GM12872 (cell line): Measurements from ENCODE around the gene ST6GAL1.

Experiments
- TF ChIP-seq, protein P1 (sequence below): IDR thresholded peaks from 3 replicates; pipeline ENCODE4 v1.5.1; 2011; ENCODE audit warnings: low read depth, mild to moderate bottlenecking, low read length, moderate library complexity; ENCODE audit not compliant: insufficient read depth

Gene ST6GAL1

DNA sequence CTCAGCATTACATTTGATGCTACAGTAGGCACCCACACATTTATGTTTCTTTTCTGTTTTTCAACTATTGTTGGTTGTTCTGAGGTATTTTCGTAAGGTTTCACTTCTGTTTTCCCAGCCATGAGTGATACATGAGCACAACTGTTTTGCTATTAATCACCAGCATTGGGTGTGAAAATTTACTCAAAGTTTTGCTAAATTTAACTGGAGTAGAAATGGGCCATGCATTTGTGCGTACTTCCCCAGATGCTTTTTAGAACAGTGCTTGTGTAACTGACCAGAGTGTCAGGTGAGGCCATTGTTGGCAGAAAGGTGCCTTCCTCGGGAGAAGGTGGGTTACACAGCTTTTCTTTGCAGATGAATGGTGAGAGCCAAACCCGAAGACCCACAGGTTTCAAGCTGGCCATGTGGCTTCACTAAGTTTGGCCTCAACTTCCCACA, 70.4 kb downstream of the ST6GAL1 start:
- TF ChIP-seq, protein P1, sequence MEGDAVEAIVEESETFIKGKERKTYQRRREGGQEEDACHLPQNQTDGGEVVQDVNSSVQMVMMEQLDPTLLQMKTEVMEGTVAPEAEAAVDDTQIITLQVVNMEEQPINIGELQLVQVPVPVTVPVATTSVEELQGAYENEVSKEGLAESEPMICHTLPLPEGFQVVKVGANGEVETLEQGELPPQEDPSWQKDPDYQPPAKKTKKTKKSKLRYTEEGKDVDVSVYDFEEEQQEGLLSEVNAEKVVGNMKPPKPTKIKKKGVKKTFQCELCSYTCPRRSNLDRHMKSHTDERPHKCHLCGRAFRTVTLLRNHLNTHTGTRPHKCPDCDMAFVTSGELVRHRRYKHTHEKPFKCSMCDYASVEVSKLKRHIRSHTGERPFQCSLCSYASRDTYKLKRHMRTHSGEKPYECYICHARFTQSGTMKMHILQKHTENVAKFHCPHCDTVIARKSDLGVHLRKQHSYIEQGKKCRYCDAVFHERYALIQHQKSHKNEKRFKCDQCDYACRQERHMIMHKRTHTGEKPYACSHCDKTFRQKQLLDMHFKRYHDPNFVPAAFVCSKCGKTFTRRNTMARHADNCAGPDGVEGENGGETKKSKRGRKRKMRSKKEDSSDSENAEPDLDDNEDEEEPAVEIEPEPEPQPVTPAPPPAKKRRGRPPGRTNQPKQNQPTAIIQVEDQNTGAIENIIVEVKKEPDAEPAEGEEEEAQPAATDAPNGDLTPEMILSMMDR: no peak

DNA sequence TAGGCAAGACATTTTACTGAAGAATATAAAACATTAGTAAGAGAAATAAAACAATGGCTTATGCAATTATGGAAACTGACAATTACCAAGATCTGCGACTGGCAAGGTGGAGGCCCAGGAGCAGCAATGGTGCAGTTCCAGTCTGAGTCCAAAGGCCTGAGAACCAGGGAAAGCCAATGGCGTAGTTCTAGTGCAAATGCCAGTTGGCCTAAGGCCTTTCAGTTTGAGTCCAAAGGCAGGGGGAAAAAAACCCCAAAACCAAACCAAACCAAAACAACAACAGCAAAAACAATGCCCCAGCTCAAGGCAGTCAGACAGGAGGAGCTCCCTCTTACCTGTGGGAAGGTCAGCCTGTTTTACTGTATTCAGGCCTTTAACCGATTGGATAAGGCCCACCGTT, 72.6 kb downstream of the ST6GAL1 start:
- TF ChIP-seq, protein P1: no peak

DNA sequence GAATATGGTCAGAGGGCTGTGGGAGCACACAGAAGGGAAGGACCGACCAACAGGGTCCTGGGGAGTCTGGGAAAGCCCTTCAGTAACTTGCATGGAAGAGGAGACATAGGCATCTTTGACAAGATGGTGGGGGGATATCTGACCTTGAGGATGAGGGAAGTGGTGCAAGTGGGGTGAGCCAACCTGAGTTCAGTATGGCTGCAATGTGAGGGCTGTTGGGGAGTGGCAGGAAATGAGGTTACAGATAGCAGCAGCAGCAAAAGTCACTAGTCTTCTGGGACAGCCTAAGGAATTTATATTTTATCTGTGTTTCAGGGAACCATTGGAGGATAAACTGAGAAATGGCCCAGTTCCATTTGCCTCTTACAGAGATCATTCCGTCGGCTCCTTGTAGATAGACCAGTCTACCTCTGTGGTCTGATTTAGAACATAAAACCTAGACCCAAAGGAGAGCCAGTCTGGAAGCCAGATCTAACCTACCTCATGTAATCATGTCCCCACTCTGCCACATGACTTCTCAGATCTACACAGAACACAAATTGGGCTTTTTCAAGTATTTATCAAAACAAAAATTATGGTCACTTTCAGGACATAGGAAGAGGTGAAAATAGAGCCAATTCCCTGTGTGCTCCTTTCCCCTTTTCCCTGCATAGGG, 75.6 kb downstream of the ST6GAL1 start:
- TF ChIP-seq, protein P1: no peak

DNA sequence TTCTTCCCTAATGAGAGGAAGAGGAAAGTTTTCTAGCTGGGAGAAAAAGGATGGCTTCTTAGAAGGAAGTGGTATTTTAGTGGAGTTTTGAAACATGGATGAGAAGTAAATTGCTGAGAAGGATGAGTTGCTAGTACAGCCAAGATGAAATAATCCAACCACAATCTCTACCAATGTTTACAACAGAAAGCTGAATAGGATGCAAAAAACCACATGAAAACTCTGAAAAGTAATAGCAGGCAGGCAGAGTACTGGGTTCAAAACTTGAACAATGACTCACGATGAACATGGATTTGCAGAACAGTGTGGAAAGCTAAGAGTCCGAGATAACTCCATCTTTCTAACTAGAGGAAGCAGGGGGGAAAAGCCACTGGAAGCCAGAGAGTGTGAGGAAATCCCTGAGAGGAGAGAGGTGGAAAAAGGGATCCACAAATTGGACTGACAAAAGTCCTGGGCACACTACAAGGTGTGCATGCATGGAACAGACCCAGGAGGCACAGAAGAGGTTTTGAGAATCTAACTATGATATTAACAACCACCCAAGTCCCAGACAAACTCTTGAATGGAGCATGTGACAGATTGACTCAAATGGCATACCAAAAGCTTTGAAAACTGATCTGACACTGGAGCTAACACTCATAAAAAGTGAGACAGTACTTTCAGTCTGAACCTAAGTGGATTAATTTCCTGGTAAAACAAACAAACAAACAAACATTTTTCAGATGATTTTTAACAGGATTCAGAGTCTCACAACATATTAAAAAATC, 76.7 kb downstream of the ST6GAL1 start:
- TF ChIP-seq, protein P1: no peak

DNA sequence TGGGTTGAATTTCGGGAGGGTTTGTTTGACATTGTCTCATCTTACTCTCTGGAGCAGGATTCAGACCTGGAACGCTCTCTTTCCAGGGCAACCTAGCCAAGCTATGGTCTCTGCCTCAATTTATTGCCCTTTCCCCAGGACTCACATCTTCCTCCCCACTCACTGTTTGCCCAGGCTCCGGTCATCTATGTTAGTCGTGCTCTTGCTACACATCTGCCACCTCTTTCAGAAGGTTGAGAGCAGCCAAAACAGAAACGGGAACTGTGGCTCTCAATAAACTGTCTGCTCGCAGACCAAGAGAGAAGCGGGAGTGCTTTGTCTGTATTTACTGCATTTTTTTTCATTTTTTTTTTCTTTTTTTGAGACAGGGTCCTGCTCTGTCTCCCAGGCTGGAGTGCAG, 81.6 kb downstream of the ST6GAL1 start:
- TF ChIP-seq, protein P1: no peak

DNA sequence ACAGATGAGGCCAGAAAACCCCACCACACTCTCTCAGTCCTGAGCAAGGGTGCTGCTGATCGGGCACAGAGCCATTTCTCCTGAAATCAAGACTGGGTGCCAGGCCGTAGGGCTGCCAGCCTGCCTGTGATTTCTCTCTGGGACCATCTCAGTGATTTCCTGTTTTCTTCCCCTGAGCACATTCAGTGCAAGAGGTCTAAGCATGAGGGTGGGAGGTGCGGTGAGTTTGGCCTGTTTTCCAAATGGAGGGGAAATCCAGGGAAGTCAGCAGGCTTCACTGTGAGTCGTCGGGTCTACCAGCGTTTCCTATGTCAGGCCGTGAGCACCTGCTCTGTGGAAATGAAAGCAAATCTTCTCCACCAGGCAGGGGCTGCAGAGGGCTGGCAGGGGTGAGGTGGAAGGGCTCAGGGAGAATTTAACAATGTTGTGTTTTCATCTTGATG, 82.3 kb downstream of the ST6GAL1 start:
- TF ChIP-seq, protein P1: no peak

DNA sequence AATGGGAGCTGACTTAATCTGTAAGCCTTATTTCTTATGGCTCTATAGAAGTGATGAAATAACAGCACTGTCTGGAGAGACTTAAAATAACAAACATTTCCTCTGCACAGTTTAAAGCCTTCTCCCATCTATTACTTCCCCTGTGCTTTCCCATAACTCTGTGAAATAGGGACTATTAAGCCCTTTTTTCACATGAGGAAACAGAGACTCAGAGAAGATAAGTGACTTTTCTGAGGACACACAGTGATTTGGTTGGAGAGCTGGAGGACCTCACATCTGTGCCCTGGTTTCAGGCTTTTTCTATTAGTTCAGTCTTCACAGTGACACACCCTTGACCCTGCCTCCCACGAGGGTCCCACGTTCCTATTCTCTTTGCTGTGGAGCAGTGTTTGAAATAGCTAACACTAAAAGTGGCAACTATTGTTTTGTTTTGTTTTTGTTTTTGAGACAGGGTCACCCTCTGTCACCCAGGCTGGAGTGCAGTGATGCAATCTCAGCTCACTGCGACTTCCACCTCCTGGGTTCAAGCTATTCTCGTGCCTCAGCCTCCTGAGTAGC, 82.9 kb downstream of the ST6GAL1 start:
- TF ChIP-seq, protein P1: no peak
